ENCODE measurements around the gene SLIT3. TPM values are rescaled to one million over a fixed set of nuclear protein-coding genes. Genes with fewer than 3 reads are reported as not detected.

SLIT3 gene
- polyA plus RNA-seq, 1 of the 3 experiments (the other 2 are of a cell fraction) = 119 TPM

DNA sequence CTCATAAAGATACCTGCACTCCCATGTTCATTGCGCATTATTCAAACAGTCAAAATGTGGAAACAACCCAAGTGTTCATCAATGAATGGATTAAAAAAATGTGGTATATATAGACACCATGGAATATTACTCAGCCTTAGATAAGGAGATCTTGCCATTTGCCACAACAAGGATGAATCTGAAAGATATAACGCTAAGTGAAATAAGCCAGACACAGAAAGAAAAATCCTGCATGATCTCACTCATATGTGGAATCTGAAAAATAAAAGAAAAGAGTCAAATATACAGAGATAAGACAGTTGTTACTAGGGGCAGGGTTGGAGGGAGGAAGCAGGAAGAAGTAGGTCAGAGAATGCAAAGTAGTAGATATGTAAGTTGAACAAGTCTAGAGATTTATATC, 17.6 kb upstream of the SLIT3 start:
- no peak for DNase-seq
- WGBS (ENCODE audit: low lambda C conversion rate) = 73% methylated on average over 2 of the region's 2 CpGs
- no peaks in the 10 kb centered on the region for H3K36me3 ChIP-seq (replicated peaks in 1 of 2; ENCODE audit: control insufficient read depth in 1 of 2, insufficient read depth in 2 of 2, low read length in 1 of 2)
- no peak overlapping the region for H3K4me2 ChIP-seq
- 0 out of 2 replicates have a peak, but pooled peaks have one; percentile 10 for TF ChIP-seq TCF12 (IDR thresholded peaks at IDR 0.05)
- TF ChIP-seq MEF2A (IDR thresholded peaks at IDR 0.05; ENCODE audit: borderline replicate concordance, low read depth) = no peak
- CTCF ChIA-PET = no interaction called here
- no peaks in the 10 kb centered on the region for H3K9me2 ChIP-seq
- no peak overlapping the region for H2AFZ ChIP-seq (ENCODE audit: low read depth)
- no peak overlapping the region for H3K4me3 ChIP-seq (ENCODE audit: low read depth in 2 of 2, low read length in 1 of 2)
- no peaks in the 10 kb centered on the region for H3K9me3 ChIP-seq
- H3K27me3 ChIP-seq (ENCODE audit: insufficient read depth) = no peaks in the 10 kb centered on the region
- no peaks in the 10 kb centered on the region; a peak in 1 of 4 replicates for H3K4me1 ChIP-seq (ENCODE audit: control insufficient read depth in 1 of 2, insufficient read depth in 2 of 2, low read depth in 1 of 2, low read length in 1 of 2)
- no peaks in the 10 kb centered on the region for H3K79me2 ChIP-seq (ENCODE audit: insufficient read depth)
- no peaks in the 10 kb centered on the region for H3F3A ChIP-seq (replicated peaks; ENCODE audit: insufficient read depth)
- H4K20me1 ChIP-seq (ENCODE audit: insufficient read depth) = no peaks in the 10 kb centered on the region
- H3K9ac ChIP-seq = no peak overlapping the region
- no peak overlapping the region for H3K27ac ChIP-seq (ENCODE audit: low read depth in 2 of 2, low read length in 1 of 2)
- POLR2A ChIA-PET = no interaction called here

DNA sequence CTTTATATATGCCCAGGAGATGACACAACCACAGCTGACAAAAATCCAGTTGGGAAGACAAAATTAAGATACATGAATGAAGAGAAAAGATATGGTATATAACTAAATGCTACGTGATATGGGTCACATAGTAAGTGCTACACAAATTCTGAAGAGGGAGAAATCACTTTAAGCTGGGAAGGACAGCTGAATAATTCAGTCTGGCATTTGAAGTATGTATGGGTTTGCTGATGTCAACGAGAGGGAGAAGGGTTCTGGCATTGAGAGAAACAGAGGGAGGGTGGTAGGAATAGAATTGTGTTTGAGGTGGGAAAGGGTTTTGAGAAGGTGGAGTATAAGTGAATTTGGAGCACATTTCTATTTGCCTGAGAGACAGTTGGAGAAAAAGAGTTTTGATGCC, 6.7 kb upstream of the SLIT3 start:
- no peaks in the 10 kb centered on the region for H3K36me3 ChIP-seq (replicated peaks in 1 of 2; ENCODE audit: control insufficient read depth in 1 of 2, insufficient read depth in 2 of 2, low read length in 1 of 2)
- H4K20me1 ChIP-seq (ENCODE audit: insufficient read depth) = no peaks in the 10 kb centered on the region
- H3K4me2 ChIP-seq = no peak overlapping the region
- 50% methylated on average over 2 of the region's 2 CpGs for WGBS (ENCODE audit: low lambda C conversion rate)
- ChIA-PET CTCF (interaction anchor here (2.6 kb wide), 1 partner anchor 320 kb away, joined by 7 read pairs; no protein-coding TSS in a partner anchor), POLR2A (no interaction called here)
- no peak overlapping the region for H2AFZ ChIP-seq (ENCODE audit: low read depth)
- no peak overlapping the region for H3K4me3 ChIP-seq (ENCODE audit: low read depth in 2 of 2, low read length in 1 of 2)
- H3K9me3 ChIP-seq = no peaks in the 10 kb centered on the region
- H3F3A ChIP-seq (replicated peaks; ENCODE audit: insufficient read depth) = no peaks in the 10 kb centered on the region
- H3K79me2 ChIP-seq (ENCODE audit: insufficient read depth) = no peaks in the 10 kb centered on the region
- H3K9ac ChIP-seq = no peak overlapping the region
- DNase-seq = no peak
- H3K4me1 ChIP-seq (ENCODE audit: control insufficient read depth in 1 of 2, insufficient read depth in 2 of 2, low read depth in 1 of 2, low read length in 1 of 2) = peaks cover 0 to 4% of the 10 kb centered on the region in 2 experiments; a peak in 1 of 4 replicates
- TF ChIP-seq, protein P1, sequence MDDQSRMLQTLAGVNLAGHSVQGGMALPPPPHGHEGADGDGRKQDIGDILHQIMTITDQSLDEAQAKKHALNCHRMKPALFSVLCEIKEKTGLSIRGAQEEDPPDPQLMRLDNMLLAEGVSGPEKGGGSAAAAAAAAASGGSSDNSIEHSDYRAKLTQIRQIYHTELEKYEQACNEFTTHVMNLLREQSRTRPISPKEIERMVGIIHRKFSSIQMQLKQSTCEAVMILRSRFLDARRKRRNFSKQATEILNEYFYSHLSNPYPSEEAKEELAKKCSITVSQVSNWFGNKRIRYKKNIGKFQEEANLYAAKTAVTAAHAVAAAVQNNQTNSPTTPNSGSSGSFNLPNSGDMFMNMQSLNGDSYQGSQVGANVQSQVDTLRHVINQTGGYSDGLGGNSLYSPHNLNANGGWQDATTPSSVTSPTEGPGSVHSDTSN (IDR thresholded peaks at IDR 0.05) = 0 out of 2 replicates have a peak, but pooled peaks have one; percentile 13
- TF ChIP-seq, protein P2, sequence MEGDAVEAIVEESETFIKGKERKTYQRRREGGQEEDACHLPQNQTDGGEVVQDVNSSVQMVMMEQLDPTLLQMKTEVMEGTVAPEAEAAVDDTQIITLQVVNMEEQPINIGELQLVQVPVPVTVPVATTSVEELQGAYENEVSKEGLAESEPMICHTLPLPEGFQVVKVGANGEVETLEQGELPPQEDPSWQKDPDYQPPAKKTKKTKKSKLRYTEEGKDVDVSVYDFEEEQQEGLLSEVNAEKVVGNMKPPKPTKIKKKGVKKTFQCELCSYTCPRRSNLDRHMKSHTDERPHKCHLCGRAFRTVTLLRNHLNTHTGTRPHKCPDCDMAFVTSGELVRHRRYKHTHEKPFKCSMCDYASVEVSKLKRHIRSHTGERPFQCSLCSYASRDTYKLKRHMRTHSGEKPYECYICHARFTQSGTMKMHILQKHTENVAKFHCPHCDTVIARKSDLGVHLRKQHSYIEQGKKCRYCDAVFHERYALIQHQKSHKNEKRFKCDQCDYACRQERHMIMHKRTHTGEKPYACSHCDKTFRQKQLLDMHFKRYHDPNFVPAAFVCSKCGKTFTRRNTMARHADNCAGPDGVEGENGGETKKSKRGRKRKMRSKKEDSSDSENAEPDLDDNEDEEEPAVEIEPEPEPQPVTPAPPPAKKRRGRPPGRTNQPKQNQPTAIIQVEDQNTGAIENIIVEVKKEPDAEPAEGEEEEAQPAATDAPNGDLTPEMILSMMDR (IDR thresholded peaks at IDR 0.05) = no peak
- H3K27me3 ChIP-seq (ENCODE audit: insufficient read depth) = no peaks in the 10 kb centered on the region
- H3K27ac ChIP-seq (ENCODE audit: low read depth in 2 of 2, low read length in 1 of 2) = no peak overlapping the region
- no peaks in the 10 kb centered on the region for H3K9me2 ChIP-seq

DNA sequence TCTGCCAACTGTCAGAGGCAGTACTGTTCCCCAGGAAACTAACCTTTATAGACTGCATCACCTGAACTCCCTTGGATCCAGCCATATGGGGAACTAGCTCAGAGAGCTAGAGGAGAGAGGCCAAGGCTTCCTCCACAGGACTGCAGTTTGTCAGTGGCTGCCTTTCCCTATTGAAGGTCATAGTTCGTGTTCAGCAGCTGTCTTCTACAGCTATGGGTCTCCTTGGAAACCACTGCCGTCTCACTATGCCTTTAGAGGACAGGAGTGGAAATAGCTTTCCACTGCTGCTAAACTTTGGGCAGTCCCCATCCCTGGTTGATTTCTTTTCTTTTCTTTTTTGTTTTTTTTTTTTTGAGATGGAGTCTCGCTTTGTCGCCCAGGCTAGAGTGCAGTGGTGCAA, 4.4 kb upstream of the SLIT3 start:
- H4K20me1 ChIP-seq (ENCODE audit: insufficient read depth) = no peaks in the 10 kb centered on the region
- CTCF ChIA-PET = interaction anchor here (0.9 to 1.2 kb wide), 3 partner anchors 128 to 313 kb away, joined by 3 to 4 read pairs (median 3); no protein-coding TSS in a partner anchor
- H3K27ac ChIP-seq (ENCODE audit: low read depth in 2 of 2, low read length in 1 of 2) = no peak overlapping the region
- no peak overlapping the region for H3K4me3 ChIP-seq (ENCODE audit: low read depth in 2 of 2, low read length in 1 of 2)
- no peaks in the 10 kb centered on the region for H3K36me3 ChIP-seq (replicated peaks in 1 of 2; ENCODE audit: control insufficient read depth in 1 of 2, insufficient read depth in 2 of 2, low read length in 1 of 2)
- POLR2A ChIA-PET = no interaction called here
- H3K27me3 ChIP-seq (ENCODE audit: insufficient read depth) = no peaks in the 10 kb centered on the region
- no peaks in the 10 kb centered on the region for H3K9me2 ChIP-seq
- H2AFZ ChIP-seq (ENCODE audit: low read depth) = no peak overlapping the region
- peaks cover 3% of the 10 kb centered on the region for H3F3A ChIP-seq (replicated peaks; ENCODE audit: insufficient read depth)
- DNase-seq = no peak
- H3K9me3 ChIP-seq = no peaks in the 10 kb centered on the region
- no peak overlapping the region for H3K9ac ChIP-seq
- peaks cover 10 to 16% of the 10 kb centered on the region in 2 experiments; a peak in 2 of 4 replicates for H3K4me1 ChIP-seq (ENCODE audit: control insufficient read depth in 1 of 2, insufficient read depth in 2 of 2, low read depth in 1 of 2, low read length in 1 of 2)
- no peak for TF ChIP-seq NRF1 (IDR thresholded peaks at IDR 0.05; ENCODE audit: low read depth, low read length)
- no peak for TF ChIP-seq TAF1 (IDR thresholded peaks at IDR 0.05; ENCODE audit: borderline replicate concordance, low read depth, low read length)
- TF ChIP-seq, protein P2 (IDR thresholded peaks at IDR 0.05) = no peak
- no peak for TF ChIP-seq SMC3 (IDR thresholded peaks at IDR 0.05; ENCODE audit: low read depth, low read length)
- TF ChIP-seq FOSL2 (IDR thresholded peaks at IDR 0.05; ENCODE audit: borderline replicate concordance, low read depth) = no peak
- TF ChIP-seq RAD21 (IDR thresholded peaks at IDR 0.05; ENCODE audit: low read length) = no peak
- 88% methylated on average over 4 of the region's 4 CpGs for WGBS (ENCODE audit: low lambda C conversion rate)
- H3K4me2 ChIP-seq = no peak overlapping the region
- no peaks in the 10 kb centered on the region for H3K79me2 ChIP-seq (ENCODE audit: insufficient read depth)

Data from SK-N-SH (cell line).